Measurements from ENCODE around the gene PLA2G4A.

PLA2G4A gene

DNA sequence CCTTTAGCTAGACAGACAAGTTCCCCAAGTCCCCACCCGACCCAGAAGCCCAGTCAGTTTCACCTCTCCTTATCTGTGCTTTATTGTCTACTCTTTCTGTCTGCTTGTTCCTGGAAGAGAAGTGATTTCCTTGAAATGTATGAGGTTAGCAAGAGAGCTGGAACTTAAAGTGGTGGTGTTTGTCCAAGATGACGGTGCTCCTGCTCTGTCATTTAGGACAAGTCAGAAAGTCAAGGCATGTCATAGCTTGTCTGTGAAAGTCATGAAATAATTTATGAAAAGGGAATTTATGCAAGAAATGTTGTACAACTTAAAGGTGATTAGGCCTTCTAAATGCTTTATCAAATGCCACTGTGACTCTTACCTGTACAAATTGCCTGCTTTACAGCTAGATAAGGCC, 178.1 kb downstream of the PLA2G4A start:
- no peak overlapping the region for H3K27ac ChIP-seq (replicated peaks)
- H3K4me3 ChIP-seq (replicated peaks; ENCODE audit: insufficient read depth, low read length): no peak overlapping the region
- DNase-seq (ENCODE audit: low read depth in 1 of 2, low spot score in 1 of 2): no peak
- no peaks in the 10 kb centered on the region for H3K27me3 ChIP-seq (ENCODE audit: insufficient read depth, poor library complexity, severe bottlenecking)
- TF ChIP-seq SPI1 (IDR thresholded peaks at IDR 0.05; ENCODE audit: borderline replicate concordance, low read depth): no peak
- no peak for TF ChIP-seq GABPA (IDR thresholded peaks at IDR 0.05; ENCODE audit: low read depth)
- no peak for TF ChIP-seq POLR2AphosphoS5 (IDR thresholded peaks at IDR 0.05; ENCODE audit: low read depth)
- TF ChIP-seq, protein P1, sequence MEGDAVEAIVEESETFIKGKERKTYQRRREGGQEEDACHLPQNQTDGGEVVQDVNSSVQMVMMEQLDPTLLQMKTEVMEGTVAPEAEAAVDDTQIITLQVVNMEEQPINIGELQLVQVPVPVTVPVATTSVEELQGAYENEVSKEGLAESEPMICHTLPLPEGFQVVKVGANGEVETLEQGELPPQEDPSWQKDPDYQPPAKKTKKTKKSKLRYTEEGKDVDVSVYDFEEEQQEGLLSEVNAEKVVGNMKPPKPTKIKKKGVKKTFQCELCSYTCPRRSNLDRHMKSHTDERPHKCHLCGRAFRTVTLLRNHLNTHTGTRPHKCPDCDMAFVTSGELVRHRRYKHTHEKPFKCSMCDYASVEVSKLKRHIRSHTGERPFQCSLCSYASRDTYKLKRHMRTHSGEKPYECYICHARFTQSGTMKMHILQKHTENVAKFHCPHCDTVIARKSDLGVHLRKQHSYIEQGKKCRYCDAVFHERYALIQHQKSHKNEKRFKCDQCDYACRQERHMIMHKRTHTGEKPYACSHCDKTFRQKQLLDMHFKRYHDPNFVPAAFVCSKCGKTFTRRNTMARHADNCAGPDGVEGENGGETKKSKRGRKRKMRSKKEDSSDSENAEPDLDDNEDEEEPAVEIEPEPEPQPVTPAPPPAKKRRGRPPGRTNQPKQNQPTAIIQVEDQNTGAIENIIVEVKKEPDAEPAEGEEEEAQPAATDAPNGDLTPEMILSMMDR (IDR thresholded peaks at IDR 0.05; ENCODE audit: insufficient read depth, low read length): no peak

DNA sequence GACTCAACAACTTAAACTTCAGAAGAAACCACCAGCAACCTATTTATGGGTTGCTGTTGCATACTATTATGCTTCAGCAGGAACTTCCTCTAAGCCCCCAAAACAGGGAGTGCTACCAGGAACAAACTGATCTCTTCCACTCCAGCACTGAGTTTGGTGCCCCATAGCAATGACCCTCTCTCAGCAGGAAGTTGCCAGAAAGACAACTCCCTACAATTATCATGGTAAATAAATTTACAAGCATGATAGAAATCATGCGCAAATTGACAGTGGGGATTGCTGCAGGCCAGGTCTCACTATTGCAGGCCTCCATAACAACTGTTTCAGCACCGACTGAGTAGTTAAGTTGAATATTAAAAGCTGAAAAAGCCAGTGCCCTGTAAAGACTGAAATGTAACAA, 180.6 kb downstream of the PLA2G4A start:
- DNase-seq (ENCODE audit: low read depth in 1 of 2, low spot score in 1 of 2): no peak
- TF ChIP-seq POLR2AphosphoS5 (IDR thresholded peaks at IDR 0.05; ENCODE audit: low read depth): no peak
- TF ChIP-seq SPI1 (IDR thresholded peaks at IDR 0.05; ENCODE audit: borderline replicate concordance, low read depth): no peak
- TF ChIP-seq, protein P1 (IDR thresholded peaks at IDR 0.05; ENCODE audit: insufficient read depth, low read length): no peak
- TF ChIP-seq, protein P2, sequence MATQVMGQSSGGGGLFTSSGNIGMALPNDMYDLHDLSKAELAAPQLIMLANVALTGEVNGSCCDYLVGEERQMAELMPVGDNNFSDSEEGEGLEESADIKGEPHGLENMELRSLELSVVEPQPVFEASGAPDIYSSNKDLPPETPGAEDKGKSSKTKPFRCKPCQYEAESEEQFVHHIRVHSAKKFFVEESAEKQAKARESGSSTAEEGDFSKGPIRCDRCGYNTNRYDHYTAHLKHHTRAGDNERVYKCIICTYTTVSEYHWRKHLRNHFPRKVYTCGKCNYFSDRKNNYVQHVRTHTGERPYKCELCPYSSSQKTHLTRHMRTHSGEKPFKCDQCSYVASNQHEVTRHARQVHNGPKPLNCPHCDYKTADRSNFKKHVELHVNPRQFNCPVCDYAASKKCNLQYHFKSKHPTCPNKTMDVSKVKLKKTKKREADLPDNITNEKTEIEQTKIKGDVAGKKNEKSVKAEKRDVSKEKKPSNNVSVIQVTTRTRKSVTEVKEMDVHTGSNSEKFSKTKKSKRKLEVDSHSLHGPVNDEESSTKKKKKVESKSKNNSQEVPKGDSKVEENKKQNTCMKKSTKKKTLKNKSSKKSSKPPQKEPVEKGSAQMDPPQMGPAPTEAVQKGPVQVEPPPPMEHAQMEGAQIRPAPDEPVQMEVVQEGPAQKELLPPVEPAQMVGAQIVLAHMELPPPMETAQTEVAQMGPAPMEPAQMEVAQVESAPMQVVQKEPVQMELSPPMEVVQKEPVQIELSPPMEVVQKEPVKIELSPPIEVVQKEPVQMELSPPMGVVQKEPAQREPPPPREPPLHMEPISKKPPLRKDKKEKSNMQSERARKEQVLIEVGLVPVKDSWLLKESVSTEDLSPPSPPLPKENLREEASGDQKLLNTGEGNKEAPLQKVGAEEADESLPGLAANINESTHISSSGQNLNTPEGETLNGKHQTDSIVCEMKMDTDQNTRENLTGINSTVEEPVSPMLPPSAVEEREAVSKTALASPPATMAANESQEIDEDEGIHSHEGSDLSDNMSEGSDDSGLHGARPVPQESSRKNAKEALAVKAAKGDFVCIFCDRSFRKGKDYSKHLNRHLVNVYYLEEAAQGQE (IDR thresholded peaks at IDR 0.05; ENCODE audit: insufficient replicate concordance, low read depth): no peak
- Histone ChIP-seq H3K27me3 (ENCODE audit: insufficient read depth, poor library complexity, severe bottlenecking) (no peaks in the 10 kb centered on the region), H3K4me3 (replicated peaks; ENCODE audit: insufficient read depth, low read length) (no peak overlapping the region), H3K27ac (replicated peaks) (no peak overlapping the region)

DNA sequence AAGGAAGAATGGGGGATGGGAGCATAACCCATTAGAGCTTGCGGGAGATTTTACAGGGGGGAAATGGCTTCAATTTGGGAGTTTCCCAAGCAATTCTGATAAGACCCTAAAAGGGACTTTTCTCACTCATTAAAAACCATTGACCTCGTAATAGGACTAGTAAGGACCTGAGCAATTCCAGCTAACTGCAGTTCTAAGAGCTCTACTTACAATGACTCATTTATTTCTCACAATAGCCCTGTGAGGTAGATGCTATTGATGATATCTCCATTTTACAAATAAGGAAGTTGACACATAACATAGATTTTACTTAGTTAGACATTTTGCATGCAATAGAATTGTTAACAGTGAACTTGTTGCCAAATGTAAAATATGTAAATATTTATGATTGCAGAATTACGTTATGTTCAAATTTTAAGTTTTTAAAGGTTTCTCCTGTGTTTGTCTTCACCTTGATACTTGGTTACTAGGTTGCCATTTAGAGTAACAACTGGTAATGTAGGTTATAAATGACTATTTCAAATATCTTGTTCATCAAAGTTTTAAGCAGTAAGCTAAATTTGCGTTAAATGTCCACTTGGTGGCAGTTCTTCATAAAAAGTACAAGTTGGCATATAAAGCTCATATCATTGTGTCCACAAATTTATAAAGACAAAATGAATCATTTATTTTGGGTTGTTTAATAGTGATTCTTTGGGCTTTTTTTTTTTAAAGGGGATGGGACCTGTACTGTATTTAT, 182.0 kb downstream of the PLA2G4A start:
- no peak overlapping the region for H3K4me3 ChIP-seq (replicated peaks; ENCODE audit: insufficient read depth, low read length)
- no peaks in the 10 kb centered on the region for H3K27me3 ChIP-seq (ENCODE audit: insufficient read depth, poor library complexity, severe bottlenecking)
- H3K27ac ChIP-seq (replicated peaks): no peak overlapping the region
- no peak for DNase-seq (ENCODE audit: low read depth in 1 of 2, low spot score in 1 of 2)
- no peak for TF ChIP-seq SPI1 (IDR thresholded peaks at IDR 0.05; ENCODE audit: borderline replicate concordance, low read depth)
- TF ChIP-seq, protein P1 (IDR thresholded peaks at IDR 0.05; ENCODE audit: insufficient read depth, low read length): no peak
- TF ChIP-seq GABPA (IDR thresholded peaks at IDR 0.05; ENCODE audit: low read depth): no peak
- TF ChIP-seq, protein P2 (IDR thresholded peaks at IDR 0.05; ENCODE audit: insufficient replicate concordance, low read depth): no peak
- TF ChIP-seq POLR2AphosphoS5 (IDR thresholded peaks at IDR 0.05; ENCODE audit: low read depth): no peak
